Fibroblast of skin of right quadriceps (primary cell): ENCODE measurements around the gene OPCML.
A peak's percentile ranks its signal among the peaks of the same experiment; 100 is the strongest.

ENCODE experiments used
- DNase-seq: peaks from one replicate; pipeline ENCODE4 v3.0.0-alpha.2; 2013

Gene OPCML

DNA sequence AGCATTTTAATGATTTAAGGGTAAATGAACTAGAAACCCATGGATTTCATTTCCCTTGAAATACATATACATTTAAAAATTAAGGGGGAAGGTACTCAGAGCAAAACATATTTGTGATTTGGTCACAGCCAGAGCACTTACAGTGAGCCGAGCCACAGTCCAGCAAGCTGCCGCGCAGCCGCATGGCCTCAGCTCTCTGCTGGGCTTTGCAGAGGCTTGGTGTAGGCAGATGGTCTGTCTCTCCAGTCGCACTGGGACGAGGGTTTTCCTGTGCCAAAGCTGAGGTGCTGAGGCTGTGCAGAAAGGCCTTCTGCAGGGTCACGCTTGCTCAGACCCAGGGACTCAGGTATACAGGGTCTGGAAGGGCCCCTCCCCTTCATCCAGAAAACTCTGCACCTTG is 367.3 kb downstream of the OPCML start:
- no peak for DNase-seq

DNA sequence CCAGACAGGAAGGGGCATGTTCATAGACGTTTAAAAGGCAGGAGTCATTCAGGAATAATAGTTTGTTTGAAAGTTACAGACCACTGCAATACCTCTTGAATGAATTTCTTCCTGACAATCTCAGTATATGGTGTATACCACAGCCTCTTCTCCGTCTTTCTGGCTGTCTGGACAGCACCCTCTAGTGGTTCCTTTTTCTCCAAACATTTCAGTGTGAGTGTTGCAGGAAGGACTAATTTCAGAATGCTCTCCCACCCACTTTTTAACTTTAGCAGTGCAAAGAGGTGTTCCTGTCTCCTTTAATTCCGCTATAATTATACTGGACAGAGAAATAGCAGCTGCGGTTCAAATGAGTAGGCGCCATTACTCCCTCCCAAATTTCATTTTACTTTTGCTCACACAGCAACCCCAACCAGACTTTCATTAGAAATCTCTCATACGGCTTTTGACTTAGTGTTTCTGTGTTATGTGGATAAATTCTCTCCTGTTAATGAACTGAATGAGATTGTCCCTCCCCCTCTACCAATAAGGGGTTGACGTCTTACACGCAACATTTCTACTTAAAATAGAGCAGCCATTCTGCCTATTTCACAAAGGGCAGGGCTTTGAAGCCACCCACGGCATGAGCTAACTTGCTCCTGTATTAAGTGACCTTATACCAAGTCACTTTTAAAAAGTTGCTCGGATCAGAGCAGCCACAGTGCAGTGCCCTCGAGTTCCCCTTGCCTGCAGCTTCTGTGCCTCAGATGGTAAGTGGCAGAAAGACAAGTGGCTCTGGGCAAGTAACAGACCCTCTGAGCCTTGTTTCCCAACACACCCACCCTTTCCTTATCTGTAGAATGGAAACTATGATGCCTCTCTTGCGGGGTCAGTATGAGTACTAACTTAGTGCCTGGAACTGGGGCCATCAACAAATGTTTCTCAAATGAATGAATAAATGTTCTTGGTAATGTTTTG is 368.6 kb downstream of the OPCML start:
- peak; percentile 47 for DNase-seq

GRCh38 chr11:133162227-133162626 is 370.1 kb downstream of the OPCML start:
- DNase-seq = no peak

- DNase-seq = no peak
Observed at GRCh38 chr11:133160754-133161153, 371.5 kb downstream of the OPCML start.

DNA sequence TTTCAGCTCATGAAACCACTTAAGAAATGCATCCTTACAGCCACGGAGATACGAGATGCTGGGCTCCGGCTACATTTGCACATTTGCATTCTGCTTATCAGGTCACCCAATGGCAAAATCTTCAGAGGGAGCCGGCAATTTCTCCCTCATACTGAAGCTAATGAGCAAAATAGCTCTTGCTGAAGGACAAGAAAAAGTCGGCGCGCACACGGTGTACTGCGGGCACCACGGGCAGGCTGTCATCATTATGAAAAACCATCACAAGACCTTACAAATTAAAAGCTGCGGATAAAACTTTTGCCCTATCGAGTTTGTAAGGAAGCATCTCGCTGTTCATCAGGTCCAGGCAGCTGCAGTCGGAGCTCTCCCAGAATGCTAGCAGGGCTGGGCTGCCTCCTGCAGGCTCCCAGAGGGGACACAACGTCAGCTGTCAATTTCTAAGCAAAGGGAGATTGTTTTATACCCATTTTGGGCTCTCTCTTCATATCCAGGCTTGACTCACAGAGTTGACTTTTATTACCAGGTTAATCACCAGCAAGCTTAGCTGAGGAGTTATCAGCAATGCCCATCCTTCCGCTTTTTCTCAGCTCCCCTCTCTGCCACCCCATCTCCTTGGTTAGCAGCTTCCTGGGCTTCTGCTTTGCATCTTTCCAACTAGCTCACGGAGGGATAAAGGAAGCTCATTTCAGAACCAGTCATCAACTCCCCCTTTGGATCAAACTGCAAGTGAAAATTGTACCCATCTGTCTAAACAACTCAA is 375.1 kb downstream of the OPCML start:
- DNase-seq = no peak

DNA sequence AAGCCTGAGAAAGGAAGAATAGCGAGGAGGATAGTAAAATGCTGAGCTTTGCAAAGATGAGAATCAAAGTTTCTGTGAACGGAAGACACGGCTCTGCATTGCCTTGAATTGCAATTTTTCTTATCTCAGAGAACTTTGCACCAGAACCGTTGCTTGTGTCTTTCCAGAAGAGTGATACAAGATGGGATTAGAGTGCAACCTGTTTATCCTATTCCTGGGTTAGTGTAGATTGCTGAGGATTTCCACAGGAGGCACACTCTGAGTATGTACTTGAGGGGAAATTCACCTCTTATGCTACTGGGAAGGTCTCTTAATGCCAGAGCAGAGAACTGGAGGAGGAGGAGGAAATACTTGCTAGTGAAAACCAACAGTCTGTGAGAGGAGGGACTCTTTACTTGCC is 377.5 kb downstream of the OPCML start:
- no peak for DNase-seq

GRCh38 chr11:133154076-133154475 is 378.2 kb downstream of the OPCML start:
- no peak for DNase-seq

DNA sequence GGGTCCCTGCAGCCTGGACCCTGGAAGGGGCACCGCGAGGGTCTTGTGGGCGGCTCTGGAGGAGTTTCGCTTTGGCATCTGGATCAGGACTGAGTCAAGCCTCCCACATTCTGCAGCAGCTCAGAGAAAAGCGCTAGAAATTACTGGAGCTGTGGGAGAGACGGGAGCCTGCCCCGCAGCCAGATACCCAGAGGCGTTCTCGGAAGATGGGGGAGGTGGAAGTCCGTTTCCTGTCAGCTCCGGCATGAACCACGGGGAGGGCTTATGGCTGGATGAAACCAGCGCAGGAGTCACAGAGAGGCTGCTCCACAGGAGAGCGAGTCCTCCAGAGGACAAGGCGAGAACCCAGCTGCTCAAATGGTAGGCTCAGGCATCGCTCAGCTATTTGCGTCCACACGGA is 379.3 kb downstream of the OPCML start:
- no peak for DNase-seq

DNA sequence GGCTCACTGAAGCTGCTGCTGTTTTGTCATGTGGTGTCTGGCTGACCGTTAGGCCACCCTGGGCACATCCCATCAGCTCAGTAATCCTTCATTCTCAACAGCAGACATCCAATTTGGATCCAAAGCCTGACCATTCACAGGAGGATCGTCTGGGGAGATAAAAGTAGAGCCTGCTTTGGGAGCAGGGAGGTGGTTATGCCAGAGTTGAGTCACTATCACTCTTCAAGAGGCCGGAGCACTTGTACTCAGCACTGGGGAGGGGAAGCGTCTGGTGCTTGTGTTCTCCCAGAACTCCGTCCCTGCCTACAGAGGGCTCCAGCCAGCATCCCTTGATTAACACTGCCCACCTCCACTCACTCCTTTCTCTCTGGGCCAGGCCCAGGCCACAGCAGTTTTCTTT is 382.6 kb downstream of the OPCML start:
- DNase-seq = no peak

DNA sequence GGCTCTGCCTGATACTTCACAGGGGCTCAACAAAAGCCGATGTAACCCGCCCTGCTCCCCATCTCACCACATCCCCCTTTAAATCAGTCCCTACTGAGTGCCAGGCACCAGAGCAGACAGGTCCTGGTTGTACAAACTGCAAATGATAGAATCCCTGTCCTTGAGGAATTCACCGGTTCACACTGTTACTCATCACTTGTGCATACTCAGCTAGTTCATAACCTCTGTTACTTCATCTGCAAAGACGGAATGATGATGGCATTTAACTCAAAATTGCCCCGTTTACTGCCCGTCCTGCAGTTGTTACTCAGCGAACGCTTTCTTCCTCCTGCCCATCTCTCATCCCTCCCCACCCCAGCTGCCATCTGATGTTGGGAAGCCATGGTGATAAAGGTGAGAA is 384.7 kb downstream of the OPCML start:
- DNase-seq = no peak

- DNase-seq = no peak
Observed at GRCh38 chr11:133146697-133147306, 385.5 kb downstream of the OPCML start.

DNA sequence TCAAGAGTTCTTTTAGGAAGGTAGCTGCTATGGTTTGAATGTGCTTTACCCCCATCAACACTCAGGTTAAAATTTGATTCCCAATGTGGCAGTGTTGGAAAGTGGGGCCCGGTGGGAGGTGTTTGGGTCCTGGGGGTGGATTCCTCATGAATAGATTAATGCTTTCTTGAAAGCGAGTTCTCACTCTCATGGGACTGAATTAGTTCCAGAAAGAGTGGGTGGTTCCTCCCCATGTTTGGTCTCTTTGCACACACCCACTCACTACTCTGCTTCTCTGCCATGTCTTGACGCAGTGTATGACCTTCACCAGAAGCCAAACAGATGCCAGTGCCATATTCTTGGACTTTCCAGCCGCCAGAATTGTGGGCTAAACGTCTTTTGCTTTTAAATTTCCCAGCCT is 394.4 kb downstream of the OPCML start:
- DNase-seq = no peak

DNA sequence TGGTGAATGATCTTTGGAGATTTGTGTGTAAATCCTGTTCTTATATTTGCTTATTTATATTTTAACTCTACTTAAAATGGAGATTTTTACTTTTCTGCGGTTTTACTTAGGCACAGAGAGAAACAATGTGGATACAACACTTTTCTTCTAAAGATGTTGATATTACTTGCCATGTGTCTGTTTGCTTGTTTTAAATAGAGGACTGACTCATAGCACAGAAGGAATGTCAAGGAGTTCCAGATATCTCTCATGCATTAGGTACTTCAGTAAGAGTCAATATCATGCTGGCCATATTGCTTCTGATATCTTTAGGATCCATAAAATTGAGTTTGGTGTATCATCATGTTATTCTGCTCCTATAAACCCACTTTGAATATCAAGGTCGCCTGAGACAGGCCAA is 395.0 kb downstream of the OPCML start:
- no peak for DNase-seq

GRCh38 chr11:133136376-133136775 is 395.9 kb downstream of the OPCML start:
- no peak for DNase-seq

DNA sequence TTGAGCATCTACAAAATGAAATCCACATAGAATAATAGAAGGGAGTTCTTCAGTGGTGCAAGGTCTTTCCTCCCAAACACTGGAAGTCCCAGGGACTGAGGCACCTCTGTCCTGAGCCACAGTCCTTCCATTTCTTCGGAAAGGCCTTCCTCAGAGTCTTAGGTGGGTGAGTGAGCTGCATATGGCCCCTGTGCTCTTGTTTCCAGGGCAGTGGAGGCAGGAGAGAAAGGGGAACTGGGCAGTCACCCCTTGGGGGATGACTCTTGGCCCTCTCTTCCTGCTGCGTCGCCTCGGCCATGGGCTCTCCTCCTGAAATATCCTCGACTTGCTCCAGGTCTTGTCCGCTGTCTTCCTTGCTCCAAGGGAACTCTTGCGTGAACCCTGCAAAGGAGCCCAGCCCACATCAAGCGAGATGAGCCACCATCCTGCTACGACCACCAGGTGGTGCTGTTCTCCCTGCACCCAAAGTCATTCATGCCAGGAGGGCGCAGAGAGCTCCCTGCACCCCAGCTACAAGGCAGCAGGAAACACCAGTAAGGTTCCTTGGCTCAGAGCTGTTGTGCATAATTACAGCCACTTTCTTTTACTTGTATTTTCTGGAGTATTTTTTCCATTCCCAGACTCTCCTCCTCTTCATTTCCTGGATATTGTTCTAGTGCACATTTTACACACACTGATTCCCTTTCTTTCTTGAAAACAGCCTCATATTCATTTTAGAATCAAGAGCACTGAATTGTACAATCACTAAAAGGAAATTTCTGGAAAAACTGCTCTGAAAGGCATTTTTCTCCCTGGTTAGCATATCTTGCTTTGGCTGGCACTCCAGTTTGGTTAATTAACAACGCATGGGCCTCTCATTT is 397.8 kb downstream of the OPCML start:
- DNase-seq = peak; percentile 41

DNA sequence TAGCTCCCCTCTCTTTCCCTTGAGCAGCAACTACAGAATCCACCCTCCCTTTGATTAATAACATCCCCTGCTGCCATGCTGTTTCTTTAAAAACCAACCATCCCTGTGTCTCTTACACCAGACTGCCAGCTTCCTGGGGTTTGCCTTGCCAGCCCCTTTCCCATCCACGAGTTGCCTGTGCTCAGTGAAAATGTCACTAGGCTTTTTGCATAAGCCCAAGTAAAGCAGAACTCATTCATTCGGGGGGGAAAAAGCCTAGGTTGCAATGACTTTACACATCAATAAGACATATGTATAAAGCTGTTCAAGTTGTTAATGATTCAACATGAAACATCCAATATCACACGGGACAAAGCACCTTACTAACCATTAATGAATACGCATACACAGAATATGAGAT is 398.7 kb downstream of the OPCML start:
- no peak for DNase-seq

DNA sequence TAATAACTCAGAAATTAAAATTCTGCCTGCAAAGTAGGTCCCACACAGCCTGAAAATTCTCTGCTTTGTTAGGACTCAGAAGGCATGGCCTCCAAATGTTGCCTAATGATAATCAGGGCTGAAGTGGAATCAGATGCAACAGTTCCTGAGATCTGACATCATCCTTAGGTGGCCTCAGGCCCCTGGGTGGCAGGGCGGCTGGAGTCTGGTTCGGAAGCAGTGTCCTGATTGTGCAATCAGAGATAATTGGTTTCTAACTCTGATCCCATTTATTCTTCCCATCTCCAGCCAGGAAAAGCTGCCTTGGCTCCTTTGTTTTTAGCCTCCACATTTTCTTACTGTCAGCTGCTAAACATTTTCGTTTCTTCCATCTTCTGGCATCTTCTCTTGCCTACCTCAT is 399.3 kb downstream of the OPCML start:
- no peak for DNase-seq

- no peak for DNase-seq
Observed at GRCh38 chr11:133127741-133128140, 404.6 kb downstream of the OPCML start.

- no peak for DNase-seq
Observed at GRCh38 chr11:133123796-133124195, 408.5 kb downstream of the OPCML start.

DNA sequence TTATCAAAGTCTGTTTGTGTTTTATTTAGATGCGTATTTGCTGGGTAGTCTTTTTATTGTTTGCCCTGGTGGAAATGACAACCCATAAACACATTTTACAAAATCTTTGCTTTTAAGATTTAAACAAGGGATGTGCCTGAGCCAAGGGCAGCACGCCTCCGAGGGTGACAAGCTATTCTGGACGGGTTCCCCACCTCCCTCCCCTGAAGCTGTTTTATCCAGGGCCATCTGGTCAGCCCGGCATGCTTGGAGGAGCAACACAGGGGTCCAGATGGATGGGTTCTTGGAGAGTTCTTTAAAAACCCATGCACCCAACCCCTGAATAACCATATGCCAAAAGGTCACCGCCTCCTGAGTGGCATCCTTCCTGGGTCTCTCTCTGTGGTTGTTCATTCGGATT is 408.9 kb downstream of the OPCML start:
- DNase-seq = no peak

DNA sequence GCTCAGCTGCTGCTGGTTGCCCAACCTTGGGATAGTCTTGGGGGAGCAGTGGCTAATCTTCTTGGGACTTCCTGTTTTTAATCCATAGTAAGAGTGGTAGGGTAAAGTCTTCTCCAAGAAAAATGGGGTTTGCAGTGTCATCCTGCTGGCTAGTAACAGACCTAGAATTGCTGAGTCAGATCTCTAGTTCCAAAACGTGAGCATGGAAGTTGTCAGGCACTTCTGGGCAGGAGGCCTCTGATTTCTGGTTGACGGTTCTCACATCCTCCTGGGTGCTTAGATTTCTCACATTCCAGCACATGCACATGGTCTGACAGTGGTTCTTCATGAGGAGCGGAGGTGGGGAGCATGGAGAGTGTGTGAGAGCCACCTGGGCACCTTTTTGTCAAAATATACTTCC is 410.0 kb downstream of the OPCML start:
- no peak for DNase-seq

DNA sequence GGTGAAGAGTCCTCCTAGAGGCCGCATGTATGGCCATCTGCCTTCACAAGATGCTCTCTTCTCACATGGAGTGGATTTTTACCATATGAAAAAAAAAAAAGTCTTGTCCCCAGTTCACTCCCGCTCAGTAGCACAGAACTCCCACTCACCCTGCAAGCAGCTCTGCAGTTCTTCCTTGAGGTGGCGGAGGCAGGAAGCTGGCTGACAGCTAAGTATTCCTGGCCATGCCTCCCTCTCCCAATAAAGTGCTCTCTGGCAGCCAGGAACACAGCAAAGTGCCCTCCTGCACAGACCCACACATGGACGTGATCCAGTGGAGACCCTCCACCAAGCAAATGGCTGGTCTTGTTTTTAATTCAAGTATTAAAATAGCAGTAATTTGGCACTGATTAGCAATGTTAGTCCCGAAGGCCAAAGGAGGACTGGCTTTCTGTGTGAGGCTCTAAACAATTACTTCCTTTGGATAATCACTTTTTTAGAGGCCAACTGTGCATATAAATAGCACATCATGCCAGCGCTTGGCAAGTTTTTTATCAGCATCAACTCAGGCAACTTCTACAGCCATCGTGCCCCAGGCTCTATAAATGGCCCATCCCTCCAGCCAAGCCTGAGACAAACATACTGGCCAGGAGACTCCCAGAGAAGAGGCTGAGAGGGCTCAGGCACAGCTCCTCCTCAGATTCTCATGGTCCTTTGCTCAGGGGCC is 413.6 kb downstream of the OPCML start:
- no peak for DNase-seq
